KG1 (cell line): ENCODE results near the gene MGAT4A.
"Not testable (repeated sequence)": the region's sequence is repeated elsewhere in the genome, so short reads cannot be mapped to it uniquely, and the experiment has no call there.

Experiments
- DNase-seq: peaks from one replicate; lab custom pipeline; 2025; lab: John Stamatoyannopoulos, UW

MGAT4A gene

DNA sequence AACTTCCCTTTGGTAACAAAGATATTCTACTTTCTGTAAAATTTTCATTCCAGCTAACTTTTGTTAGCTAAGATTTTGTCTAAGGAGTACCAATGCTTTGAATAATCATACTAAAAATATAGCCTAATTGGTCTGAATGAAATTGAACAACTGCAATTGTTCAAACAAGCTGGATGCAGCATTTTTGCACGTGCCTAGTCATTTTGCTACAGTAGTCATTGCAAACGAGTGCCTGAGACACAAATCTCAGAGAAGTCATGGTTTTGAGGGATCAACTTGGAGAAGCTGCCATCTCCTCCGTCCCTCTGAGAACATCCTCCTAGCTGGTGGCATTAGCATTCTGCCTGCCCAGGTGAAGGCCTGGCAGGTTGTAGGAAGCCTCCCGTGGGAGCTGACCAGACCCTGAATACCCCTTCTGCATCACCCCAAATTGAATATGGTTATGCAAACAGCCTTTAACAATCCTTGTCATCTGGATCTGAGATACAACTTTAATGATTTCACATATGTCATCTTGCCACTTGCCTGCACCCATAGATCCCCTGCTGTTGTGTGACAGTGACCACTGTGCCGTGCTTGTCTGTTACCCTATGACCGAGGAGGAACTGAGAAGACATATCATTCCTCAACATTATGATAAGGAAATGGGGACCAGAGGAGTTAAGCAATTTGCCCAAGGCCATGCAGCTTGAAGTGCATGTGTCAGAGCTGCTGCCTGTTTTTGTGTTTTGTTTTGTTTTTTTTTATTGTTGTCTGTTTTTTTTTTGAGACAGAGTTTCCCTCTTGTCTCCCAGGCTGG lies 29.1 kb upstream of the MGAT4A start:
- no peak for DNase-seq

DNA sequence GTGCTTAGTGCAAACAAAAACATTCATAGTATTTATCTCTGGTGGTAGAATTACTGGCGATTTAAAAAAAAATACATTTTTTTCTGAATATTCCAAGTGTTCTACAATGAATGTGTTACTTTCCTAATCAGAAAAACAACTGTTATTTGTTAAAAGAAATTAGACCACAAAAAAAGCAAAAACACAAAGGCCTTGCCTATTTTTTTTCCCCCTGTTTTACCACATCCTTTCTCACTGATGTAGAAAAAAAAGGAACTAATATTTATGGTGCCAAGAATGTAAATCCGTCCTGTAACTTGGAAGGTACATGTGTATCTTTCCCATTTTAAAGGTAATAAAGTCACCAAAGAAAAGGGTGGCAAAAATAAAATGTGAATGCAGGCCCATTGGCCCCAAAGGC lies 28.4 kb upstream of the MGAT4A start:
- no peak for DNase-seq

DNA sequence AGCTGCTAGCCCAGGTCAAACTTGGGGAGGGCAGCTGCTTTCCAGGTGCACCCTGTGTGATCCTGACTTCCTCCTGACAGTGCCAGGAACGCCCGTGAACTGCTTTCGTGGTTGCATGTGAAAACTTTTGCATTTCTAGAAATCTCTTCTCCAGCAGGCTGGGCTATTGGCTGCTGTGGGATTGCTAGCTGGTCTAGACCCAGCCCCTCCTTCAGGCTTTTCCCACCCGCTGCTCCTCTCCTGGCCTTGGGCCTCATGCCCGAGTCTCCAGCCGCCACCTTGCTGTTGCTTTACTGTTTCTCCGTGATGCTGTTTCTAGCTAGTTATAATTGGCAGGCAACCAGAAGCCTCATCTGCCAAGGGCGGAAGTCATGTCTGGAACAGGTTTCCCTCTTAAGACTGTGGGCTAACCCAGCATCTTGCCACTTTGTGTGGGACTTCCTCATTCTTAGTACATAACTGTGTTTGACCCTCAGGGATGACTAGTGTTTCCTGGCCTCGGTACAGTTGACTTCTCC lies 27.0 kb upstream of the MGAT4A start:
- DNase-seq = peak; percentile 91

DNA sequence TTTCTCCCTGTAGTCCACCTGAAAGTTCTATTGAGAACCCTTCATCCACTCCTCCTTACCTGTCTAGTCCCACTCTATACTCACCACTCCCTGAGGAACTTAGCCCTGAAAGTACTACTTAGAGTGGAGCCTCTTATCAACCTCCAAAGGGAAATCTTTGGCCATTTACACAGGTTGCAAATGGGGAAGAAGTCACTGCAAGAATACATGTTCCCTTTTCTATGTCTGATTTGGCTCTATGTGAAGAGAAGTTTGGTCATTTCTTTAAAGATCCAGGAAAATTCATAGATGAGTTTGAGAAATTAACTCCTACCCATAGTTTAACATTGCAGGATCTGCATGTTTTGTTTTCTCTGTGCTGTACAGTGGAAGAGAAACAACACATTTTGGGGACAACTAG lies 22.9 kb upstream of the MGAT4A start:
- DNase-seq = no peak

DNA sequence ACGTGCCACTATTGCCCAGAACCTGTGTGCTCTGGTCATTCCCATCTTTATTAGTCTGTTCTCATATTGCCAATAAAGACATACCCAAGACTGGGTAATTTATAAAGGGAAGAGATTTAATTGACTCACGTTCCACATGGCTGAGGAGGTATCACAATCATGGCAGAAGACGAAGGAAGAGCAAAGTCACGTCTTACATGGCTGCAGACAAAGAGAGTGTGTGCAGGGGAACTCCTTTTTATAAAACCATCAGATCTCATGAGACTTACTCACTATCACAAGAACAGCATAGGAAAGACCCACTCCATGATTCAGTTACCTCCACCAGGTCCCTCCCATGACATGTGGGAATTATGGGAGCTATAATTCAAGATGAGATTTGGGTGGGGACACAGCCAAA lies 21.8 kb upstream of the MGAT4A start:
- DNase-seq = not testable (repeated sequence)

DNA sequence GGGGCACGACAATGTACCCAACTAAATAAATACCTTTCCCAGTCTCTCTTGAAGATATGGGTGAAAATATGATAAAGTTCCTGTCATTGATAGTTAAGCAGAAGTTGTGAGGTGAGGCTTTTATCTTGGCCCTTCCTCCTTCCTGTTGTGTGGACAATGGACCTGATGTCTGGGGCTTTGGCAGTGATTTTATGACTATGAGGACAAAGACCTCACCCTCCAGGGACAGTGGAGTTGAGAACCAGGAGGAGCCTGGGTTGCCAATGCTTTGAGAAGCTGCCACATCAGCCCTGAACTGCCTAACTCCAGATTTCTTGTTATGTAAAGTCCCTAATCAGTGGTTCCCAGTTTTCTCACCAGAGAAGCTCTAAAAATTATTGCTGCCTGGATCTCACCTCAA lies 20.8 kb upstream of the MGAT4A start:
- DNase-seq = no peak

DNA sequence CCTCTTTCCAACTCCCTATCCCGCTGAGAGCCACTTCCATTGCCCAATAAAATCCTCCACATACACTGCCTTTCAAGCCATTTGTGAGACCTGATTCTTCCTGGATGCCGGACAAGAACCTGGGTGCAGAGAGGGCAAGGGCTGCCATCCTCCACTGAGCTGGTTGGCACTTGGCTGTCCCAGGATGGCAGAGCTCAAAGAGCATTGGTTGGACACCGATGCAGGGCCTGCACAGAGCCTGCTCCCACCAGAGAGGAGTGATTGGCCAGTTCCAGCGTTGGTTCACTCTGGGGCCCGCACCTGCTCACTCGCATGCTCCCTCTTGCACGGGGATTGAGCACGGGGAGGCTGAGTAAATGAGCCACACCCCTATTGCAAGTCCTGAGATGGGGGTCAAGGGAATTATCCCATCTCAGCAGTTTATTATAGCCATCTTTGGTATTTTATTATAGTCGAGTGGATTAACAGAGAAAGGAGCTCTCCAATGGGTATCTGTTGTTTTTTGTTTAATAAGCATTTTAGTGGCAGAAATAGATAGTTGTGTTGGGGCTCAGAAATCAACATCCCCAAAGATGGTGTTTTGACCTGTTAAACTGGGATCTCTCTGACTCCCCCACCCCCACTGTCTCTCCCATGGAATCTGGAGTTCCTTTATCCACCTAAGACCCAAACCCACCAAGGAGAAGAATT lies 19.8 kb upstream of the MGAT4A start:
- no peak for DNase-seq

DNA sequence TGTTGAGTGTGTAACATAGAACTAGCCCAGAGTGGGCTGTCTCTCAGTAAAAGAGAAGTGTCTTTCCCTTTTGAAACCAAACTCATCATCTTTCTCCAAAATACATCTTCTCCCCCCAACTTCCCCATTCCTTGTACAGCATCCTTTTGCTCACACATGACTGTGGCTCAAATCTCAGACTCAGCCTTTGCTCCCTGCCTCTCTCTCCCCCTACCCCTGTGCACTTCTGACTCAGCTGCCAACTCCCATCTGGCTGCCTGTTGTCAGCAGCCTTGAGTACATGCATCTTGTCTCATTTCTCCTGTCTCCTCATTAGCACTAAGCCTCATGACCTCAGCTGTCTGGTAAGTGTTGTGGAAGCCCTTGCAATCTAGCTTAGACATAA lies 18.1 kb upstream of the MGAT4A start:
- no peak for DNase-seq

DNA sequence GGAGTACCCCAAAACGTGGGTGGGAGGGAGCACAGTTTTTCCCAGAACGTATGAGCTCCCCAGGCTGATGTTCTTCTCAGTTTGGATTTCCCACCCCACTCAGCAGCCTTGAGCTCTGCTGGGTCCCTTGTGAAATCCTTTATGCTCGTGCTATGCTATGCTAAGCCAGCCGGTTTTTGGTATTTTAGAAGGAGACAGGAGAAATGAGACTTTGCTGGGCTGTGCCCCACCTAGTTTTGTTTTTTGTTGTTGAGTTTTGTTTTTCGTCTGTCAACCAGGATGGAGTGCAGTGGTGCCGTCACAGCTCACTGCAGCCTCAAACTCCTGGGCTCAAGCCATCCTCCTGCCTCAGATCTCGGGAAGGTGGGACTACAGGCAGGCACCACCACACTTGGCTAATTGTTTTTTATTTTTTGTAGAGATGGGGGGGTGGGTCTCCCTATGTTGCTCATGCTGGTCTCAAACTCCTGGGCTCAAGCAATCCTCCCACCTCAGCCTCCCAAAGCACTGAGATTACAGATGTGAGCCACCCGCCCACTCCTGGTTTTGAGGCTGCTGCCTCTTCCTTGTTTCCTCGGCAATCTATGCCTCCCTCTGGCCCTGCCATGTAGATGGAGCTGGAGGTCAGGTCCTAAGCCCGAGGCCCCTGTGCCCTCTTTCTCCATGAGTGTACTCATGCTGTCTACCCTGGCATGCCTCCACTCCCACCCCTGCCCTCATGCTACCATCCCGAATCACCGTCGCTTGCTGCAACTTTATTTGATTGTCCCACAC lies 17.5 kb upstream of the MGAT4A start:
- no peak for DNase-seq

DNA sequence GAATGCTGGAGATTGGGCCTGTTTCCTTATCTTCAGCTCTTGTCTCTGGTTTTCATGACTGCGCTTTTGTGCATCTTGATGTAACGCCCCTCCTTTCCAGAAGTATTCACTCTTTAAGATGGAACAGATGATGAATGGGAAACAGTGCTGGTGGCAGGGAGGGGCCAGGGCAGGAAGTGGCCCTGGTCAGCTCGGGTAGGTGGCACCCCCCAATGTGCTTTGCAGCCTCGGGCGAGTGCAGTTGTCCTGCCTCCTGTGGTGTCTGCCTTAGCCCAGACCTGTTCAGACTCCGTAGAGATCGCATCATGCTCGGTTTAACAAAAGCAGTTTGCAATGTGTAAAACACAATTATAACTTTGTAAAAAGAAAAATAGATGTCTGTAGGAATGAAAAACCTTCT lies 17.0 kb upstream of the MGAT4A start:
- no peak for DNase-seq

DNA sequence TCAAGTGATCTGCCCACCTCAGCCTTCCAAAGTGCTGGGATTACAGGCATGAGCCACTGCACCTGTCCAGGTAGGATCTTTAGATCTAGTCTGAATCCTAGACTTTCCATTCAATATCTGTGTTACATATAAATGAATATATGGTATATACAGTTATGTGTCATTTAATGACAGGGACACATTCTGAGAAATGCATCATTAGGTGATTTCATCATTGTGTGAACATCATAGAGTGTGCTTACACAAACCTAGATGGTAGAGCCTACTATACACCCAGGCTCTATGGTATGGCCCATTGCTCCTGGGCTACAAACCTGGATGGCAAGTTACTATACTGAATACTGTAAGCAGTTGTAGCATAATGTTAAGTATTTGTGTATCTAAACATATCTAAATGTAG lies 15.5 kb upstream of the MGAT4A start:
- no peak for DNase-seq

DNA sequence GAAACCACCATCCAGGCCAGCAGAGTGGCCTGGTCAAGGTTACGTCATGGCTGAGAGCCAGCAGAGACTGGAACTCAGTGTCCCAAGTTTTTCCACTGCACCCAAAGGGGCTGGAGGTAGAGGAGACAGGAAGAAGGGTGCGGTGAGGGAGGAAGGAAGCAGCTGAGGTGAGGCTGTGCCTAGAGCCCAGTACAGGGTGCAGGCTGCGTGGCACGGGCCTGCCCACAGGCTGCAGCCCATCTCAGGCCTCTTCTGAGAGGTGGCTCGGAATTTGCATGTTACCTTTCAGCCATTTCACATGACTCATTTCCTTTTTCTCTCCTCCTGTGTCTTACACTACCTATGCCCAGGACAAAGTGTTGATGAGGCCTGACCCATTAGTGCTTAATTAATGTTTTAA lies 13.7 kb upstream of the MGAT4A start:
- DNase-seq = no peak

DNA sequence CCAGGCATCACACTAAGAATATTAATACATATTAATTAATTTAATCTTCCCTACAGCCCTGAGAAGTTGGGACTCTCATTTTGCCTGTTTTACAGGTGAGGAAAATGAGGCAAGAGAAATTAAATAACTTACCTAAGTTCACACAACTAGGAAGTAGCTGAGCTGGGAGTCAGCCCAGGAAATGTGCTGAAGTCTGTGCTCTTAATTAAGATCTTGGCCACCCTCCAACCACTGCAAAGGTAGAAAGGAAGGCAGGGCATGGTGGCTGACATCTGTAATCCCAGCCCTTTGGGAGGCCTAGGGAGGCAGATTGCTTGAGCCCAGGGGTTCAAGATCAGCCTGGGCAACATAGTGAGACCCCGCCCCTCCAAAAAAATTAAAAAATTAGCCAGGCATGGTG lies 12.9 kb upstream of the MGAT4A start:
- no peak for DNase-seq

DNA sequence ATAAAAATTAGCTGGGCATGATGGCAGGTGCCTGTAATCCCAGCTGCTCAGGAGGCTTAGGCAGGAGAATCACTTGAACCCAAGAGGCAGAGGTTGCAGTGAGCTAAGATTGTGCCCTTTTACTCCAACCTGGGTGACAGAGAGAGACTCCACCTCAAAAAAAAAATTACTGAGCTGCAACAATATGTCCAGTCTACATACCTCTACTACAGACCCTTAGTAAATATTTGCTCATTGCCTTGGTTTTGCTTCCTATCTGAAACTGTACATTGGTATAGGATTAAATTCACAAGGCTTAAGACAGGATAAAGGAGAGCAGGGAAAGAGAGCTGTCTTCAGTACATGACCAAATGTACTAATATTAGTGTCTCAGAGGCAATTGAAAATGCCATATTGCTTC lies 8.1 kb upstream of the MGAT4A start:
- no peak for DNase-seq

DNA sequence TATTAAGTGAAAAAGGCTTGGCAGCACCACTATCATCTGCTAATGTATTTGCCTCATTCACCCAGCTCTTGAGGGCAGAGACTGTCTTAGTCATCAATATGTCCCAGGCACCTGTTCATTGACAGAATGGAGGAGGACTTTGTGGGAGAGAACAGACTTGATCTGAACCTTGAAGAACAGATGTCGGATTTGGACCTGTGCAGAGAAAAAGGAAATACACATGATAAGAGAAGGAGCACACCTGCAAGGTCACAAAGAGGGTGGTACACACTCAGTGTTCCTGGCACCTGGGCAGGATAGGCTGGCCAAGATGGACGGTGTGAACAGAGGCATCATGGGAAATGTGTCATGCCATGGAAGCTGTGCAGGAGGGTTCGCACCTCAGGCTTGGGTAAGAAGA lies 7.4 kb upstream of the MGAT4A start:
- no peak for DNase-seq

DNA sequence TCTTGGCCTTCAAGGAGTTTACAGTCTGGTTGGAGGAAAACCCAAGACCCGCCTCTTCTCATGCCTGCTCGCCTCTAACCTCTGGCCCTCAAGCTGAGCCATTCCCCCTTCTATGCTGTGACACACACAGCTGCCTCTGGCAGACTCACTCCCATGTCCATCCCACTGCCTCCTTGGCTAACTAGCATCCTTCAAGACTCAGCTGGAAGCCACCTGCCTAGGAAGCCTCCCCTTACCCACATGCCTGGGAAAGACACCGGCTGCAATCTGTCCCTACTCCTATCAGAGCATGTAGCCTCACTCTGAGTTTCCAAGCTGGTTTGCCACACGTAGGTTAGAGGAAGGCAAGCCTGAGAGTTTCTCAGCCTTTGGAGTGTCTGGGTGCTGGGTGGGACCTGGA lies 6.9 kb upstream of the MGAT4A start:
- DNase-seq = no peak

DNA sequence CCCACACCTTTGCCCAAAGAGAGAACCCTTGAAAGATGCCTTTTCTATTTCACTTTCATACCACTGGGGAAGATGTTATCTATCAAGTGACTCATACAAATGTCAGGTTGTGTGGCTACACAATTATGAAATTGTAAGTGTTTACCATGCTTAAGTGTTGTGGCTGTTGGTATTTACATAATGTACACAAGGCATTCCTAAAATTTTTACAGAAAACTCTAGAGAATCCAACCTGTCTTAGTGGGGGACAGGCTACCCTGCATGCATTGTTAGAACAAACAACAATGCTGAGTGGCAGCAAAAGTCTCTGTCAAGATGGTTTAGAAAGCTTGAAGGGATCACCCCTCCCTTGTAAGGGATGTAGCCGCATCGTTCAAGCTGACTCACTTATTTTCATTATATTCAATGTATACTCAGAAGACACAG lies 5.5 kb upstream of the MGAT4A start:
- DNase-seq = no peak

DNA sequence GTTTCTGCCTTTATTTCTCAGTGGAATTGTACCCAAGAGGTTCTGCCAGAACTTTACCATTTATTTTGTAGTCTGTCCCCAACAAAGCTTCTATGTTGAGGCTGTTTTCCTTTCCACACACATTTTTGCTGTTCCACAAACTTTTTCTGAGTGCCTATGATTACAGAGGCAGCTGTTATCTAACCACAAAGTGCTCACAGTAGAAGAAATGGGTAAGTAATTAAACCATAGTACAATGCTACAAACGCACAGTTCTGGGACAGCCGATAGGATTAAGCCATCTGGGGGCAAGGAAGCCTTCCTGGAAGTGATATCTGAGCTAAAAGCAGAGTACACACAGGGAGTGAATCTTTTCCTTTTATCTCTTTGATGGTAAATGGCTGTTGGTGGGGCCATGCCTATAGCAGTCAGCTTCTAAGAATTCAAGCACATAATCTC lies 3.9 kb upstream of the MGAT4A start:
- DNase-seq = no peak

DNA sequence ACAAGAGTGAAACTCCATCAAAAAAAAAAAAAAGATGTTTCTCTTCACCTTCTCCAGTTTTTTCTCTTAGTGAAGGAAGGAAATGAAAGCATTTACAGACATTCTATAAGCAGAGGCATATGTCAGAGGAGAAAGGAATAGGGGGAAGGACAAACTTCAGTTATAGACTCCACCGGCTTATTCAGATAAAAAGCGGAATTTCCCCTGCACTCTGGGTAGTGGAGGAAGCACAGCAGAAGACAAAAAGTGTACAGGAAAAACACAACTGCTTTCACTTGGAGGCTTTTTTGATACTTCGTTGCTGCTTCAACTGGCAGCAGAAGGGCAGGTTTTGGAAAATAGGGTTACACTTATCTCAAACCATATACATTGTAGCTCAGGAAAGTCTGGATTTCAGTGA lies 3.2 kb upstream of the MGAT4A start:
- DNase-seq = no peak

DNA sequence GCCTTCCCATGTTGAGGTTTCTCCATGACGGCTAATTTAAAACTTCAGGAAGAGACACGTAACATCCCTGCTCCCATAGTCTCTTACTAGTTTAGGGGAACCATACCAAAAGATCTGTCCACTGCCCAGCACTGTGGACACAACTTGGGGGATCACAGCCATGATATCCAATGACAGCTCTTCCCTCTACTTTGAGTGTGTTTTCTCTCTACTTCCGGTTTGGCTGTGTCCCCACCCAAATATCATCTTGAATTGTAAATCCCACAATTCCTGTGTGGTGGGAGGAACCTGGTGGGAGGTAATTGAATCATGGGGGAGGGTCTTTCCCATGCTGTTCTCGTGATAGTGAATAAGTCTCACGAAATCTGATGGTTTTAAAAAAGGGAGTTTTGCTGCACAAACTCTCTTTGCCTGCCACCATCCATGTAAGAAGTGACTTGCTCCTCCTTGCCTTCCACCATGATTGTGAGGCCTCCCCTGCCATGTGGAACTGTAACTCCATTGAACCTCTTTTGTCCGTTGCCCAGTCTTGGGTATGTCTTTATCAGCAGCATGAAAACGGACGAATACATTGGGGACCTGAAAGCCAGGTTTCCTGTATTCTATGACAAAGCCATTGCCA lies 1.6 kb upstream of the MGAT4A start:
- no peak for DNase-seq

DNA sequence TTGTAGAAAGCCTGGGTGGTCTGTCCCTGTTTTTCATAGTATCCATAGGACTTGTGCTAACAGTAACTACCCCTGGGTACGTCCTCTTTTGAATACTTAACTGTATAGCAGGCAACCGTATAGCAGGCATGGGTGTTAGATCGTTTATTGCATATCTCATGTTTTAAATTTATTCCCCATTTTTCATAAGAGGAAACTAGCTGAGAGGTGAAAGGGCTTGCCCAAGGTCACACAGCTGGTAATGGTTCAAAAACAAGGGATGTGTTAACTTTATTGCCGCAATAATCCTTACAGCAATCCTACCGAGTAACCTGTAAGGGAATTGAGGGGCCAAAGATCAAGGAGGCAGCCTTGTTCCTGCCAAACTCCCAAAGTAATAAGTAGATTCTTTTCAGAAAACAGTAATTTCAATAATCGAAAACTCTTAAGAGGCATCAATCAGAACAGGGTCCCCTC lies 990 bp upstream of the MGAT4A start:
- no peak for DNase-seq

DNA sequence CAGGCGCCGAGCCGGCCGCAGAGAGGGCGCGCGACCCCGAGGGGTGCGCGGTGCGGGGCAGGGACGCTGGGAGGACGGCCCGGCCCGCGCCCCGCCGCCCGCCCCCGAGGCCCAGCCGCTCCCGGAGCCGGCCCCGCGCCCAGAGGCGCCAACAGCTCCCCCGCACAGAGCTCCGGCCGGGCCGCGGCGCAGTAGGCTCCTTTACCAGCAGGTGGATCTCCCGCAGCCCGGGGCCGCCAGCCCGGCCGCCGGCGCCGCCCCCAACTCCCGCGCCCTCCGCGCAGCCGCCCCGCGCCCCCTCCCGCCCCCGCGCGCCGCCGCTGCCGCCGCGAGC lies 258 bp downstream of the MGAT4A start:
- no peak for DNase-seq
